GM12878 (cell line): ENCODE measurements around the gene TPRKB. TPM values are rescaled to one million over a fixed set of nuclear protein-coding genes. Genes with fewer than 3 reads are reported as not detected.
"Not testable (repeated sequence)": the region's sequence is repeated elsewhere in the genome, so short reads cannot be mapped to it uniquely, and the experiment has no call there.

ENCODE experiments used
- ATAC-seq: fragments of 200-7000 bp; cut with Tn5 transposase; 3 replicates; pipeline ENCODE4 v1.9.1; 2020; ENCODE audit warnings: mild to moderate bottlenecking, moderate library complexity
- BruUV-seq: library from RNA; stranded (reverse); fragments of 400-500 nt; replicated peaks from 2 replicates; lab custom pipeline; 2021; lab: Mats Ljungman, UMichigan
- CTCF ChIA-PET: fragments of 300-600 bp; sonication (Branson Sonifier 250); formaldehyde crosslinking; extraction: SDS; loops from one replicate; lab custom pipeline; 2021; ENCODE audit warnings: inconsistent platforms; lab: Yijun Ruan, JAX
- POLR2A ChIA-PET: fragments of 350-600 bp; formaldehyde crosslinking; extraction: SDS; loops from one replicate; lab custom pipeline; 2021; ENCODE audit warnings: inconsistent platforms; lab: Charles Lee
- RAD21 ChIA-PET: fragments of 300-600 bp; sonication (Branson Sonifier 250); formaldehyde crosslinking; loops from one replicate; lab custom pipeline; 2023; ENCODE audit warnings: antibody characterized with exemption; ENCODE audit not compliant: unreplicated experiment; lab: Charles Lee
- SMC1A ChIA-PET: fragments of 300-600 bp; sonication (Branson Sonifier 250); formaldehyde crosslinking; loops from one replicate; lab custom pipeline; 2023; ENCODE audit not compliant: unreplicated experiment, uncharacterized antibody; lab: Charles Lee
- DNase-seq: peaks from one replicate; pipeline ENCODE4 v3.0.0-alpha.2; 2011; ENCODE audit warnings: low read depth, low spot score
- FAIRE-seq: peaks from 3 replicates; lab custom pipeline; 2011; peaks lifted over from hg19 to GRCh38; lab: Jason Lieb, UNC
- H2AFZ ChIP-seq: 2 replicates; pipeline ENCODE4 v1.6.0; 2011; ENCODE audit warnings: low read depth, low read length, control low read depth; ENCODE audit not compliant: control insufficient read depth
- H3K27ac ChIP-seq: 2 replicates; pipeline ENCODE4 v1.5.1; 2011; ENCODE audit warnings: control low read depth; ENCODE audit not compliant: control insufficient read depth, insufficient read depth
- H3K27me3 ChIP-seq, 2 experiments: replicated peaks in 1 of 2; 2 replicates each; pipeline versions ENCODE4 v1.6.0 to v1.6.1; 2011; ENCODE audit warnings: low read length in 1 of 2; ENCODE audit not compliant: control insufficient read depth in 2 of 2, insufficient read depth in 2 of 2
- H3K36me3 ChIP-seq, 2 experiments: 2 replicates each; pipeline ENCODE4 v1.5.1; 2011; ENCODE audit warnings: low read length in 1 of 2; ENCODE audit not compliant: control insufficient read depth in 2 of 2, insufficient read depth in 2 of 2
- H3K4me1 ChIP-seq: 2 replicates; pipeline ENCODE4 v1.6.1; 2011; ENCODE audit warnings: mild to moderate bottlenecking, low read length, moderate library complexity, mixed read lengths; ENCODE audit not compliant: control insufficient read depth, insufficient read depth
- H3K4me2 ChIP-seq: 2 replicates; pipeline ENCODE4 v1.6.0; 2011; ENCODE audit warnings: control low read depth; ENCODE audit not compliant: control insufficient read depth, insufficient read depth
- H3K4me3 ChIP-seq: fragments of 200-600 bp; sonication (generic); 2 replicates; pipeline ENCODE4 v1.5.1; 2016
- H3K79me2 ChIP-seq: 2 replicates; pipeline ENCODE4 v1.6.0; 2011; ENCODE audit warnings: low read length; ENCODE audit not compliant: control insufficient read depth, insufficient read depth
- H3K9ac ChIP-seq: 2 replicates; pipeline ENCODE4 v1.8.0; 2011; ENCODE audit warnings: low read length, control low read depth, mixed read lengths; ENCODE audit not compliant: control insufficient read depth, insufficient read depth
- H3K9me3 ChIP-seq: replicated peaks from 3 replicates; pipeline ENCODE4 v1.5.1; 2011; ENCODE audit warnings: mild to moderate bottlenecking, low read length; ENCODE audit not compliant: control insufficient read depth, insufficient read depth
- H4K20me1 ChIP-seq: 2 replicates; pipeline ENCODE4 v1.6.0; 2011; ENCODE audit not compliant: control insufficient read depth, insufficient read depth
- BACH1 ChIP-seq: fragments of 450-650 bp; IDR thresholded peaks from 2 replicates; pipeline ENCODE4 v1.6.1; 2017; ENCODE audit warnings: mild to moderate bottlenecking, borderline replicate concordance
- IKZF1 ChIP-seq: fragments of 450-650 bp; conservative IDR thresholded peaks from 2 replicates; pipeline ENCODE4 v1.6.1; 2017; ENCODE audit warnings: antibody characterized with exemption, mild to moderate bottlenecking
- NFYB ChIP-seq: IDR thresholded peaks from 2 replicates; pipeline ENCODE4 v1.6.1; 2011; ENCODE audit warnings: low read depth, mild to moderate bottlenecking, low read length, improper control_type of control experiment, moderate library complexity; ENCODE audit not compliant: insufficient read depth
- POLR2AphosphoS5 ChIP-seq: IDR thresholded peaks from 2 replicates; pipeline ENCODE4 v1.6.1; 2011; ENCODE audit warnings: mild to moderate bottlenecking, low read length, inconsistent platforms
- SMC3 ChIP-seq: IDR thresholded peaks from 2 replicates; pipeline ENCODE4 v1.6.1; 2011; ENCODE audit warnings: low read length, improper control_type of control experiment, borderline replicate concordance
- SPI1 ChIP-seq: IDR thresholded peaks from 2 replicates; pipeline ENCODE4 v1.6.1; 2011; ENCODE audit warnings: low read depth, mild to moderate bottlenecking, low read length, moderate library complexity, borderline replicate concordance; ENCODE audit not compliant: insufficient read depth
- TARDBP ChIP-seq: IDR thresholded peaks from 2 replicates; pipeline ENCODE4 v1.6.1; 2016; ENCODE audit warnings: borderline replicate concordance
- WRNIP1 ChIP-seq: IDR thresholded peaks from 2 replicates; pipeline ENCODE4 v1.6.1; 2011; ENCODE audit warnings: low read depth, low read length, improper control_type of control experiment, borderline replicate concordance
- WGBS: methylation state at CpG from one replicate; pipeline ENCODE4 v1.1.6; 2016; ENCODE audit warnings: low lambda C conversion rate; ENCODE audit not compliant: insufficient replicate concordance, insufficient coverage; ENCODE audit errors: missing lambda C conversion rate; 5-methylcytosine and 5-hydroxymethylcytosine counted together
- in situ Hi-C: fragments of 300-500 bp; cut with MboI; formaldehyde crosslinking; loops from 9 replicates; pipeline ENCODE4 v1.14.3; 2018; ENCODE audit warnings: mixed read lengths
- intact Hi-C: fragments of 100-400 bp; cut with micrococcal nuclease; formaldehyde crosslinking; loops from one replicate; pipeline ENCODE4 v1.14.2; 2022; ENCODE audit not compliant: unreplicated experiment
- polyA plus RNA-seq, 11 experiments: library from polyadenylated mRNA; depleted of rRNA in 4 of 11; unstranded in 6 of 11; stranded (reverse) in 5 of 11; fragments of >200 nt; fragmentation: Nextera tagmentation in 4 of 11; fragmentation: Illumina TruSeq in 1 of 11; extraction: Ambion mirVana in 4 of 11; extraction: Trizol in 1 of 11; gene quantifications; 1 replicate in 1 of 11; 2 replicates in 10 of 11; pipeline versions ENCODE4 v1.2.1 to v1.2.3, GENCODE V29; 2011 to 2016; ENCODE audit warnings: inconsistent platforms in 2 of 11, missing spikeins in 2 of 11, low read depth in 1 of 11
- total RNA-seq, 4 experiments: library from RNA; depleted of rRNA in 3 of 4; stranded (reverse); fragments of >200 nt in 3 of 4; fragmentation: Illumina TruSeq in 1 of 4; extraction: Trizol in 1 of 4; gene quantifications; 2 replicates each; pipeline versions ENCODE4 v1.2.1 to v1.2.3, GENCODE V29; 2013 to 2021
- TF ChIP-seq, protein P1 (sequence below): fragments of 450-650 bp; IDR thresholded peaks from 2 replicates; pipeline ENCODE4 v1.6.1; 2016; ENCODE audit warnings: mild to moderate bottlenecking
- TF ChIP-seq, protein P2 (sequence below): IDR thresholded peaks from 2 replicates; pipeline ENCODE4 v1.6.1; 2011; ENCODE audit warnings: borderline replicate concordance, low read depth, mild to moderate bottlenecking, moderate library complexity, mixed read lengths, low read length; ENCODE audit not compliant: insufficient read depth; ENCODE audit errors: extremely low read length
- TF ChIP-seq, protein P3 (sequence below): IDR thresholded peaks from 2 replicates; pipeline ENCODE4 v1.6.1; 2012; ENCODE audit warnings: low read depth, low read length, improper control_type of control experiment

The TPRKB gene
- total and polyA plus RNA-seq, 10 of the 15 experiments (the other 5 are each of a cell fraction or from before 2014, with no cell fraction given), result 28.1 to 129 (median 67.2) TPM

DNA sequence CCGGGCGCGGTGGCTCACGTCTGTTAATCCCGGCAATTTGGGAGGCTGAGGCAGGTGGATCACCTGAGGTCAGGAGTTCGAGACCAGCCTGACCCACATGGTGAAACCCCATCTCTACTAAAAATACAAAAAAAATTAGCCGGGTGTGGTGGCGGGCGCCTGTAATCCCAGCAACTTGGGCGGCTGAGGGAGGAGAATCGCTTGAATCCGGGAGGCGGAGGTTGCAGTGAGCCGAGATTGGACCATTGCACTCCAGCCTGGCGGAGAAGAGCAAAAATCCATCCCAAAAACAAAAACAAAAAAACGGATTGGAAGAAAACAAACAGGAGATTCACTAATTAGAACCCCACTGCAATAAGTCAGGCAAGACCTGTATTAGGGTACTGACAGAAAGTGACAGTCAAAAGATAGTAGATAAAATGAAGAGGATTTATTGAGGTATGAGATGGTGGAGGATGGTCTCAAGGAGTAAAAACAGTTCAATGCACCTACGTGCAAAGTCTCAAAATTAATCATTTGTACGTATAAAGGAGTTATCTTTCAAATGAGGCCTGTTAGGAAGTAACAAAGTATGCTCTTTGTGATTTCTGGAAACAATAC is 41.8 kb upstream of the TPRKB start:
- CTCF ChIA-PET, result interaction anchor here (0.7 to 1.0 kb wide), 3 partner anchors 15 to 126 kb away, joined by 4 to 6 read pairs (median 4); no protein-coding TSS in a partner anchor
- H3K27me3 ChIP-seq, H3K36me3 ChIP-seq, H3K4me1 ChIP-seq, FAIRE-seq, in situ Hi-C loops, H3K9me3 ChIP-seq, RAD21 ChIA-PET, DNase-seq, SMC1A ChIA-PET, H4K20me1 ChIP-seq, intact Hi-C loops: not testable (repeated sequence)
- peak; percentile 4; the same call in 2 of the 3 replicates for ATAC-seq
- TF ChIP-seq, protein P1, sequence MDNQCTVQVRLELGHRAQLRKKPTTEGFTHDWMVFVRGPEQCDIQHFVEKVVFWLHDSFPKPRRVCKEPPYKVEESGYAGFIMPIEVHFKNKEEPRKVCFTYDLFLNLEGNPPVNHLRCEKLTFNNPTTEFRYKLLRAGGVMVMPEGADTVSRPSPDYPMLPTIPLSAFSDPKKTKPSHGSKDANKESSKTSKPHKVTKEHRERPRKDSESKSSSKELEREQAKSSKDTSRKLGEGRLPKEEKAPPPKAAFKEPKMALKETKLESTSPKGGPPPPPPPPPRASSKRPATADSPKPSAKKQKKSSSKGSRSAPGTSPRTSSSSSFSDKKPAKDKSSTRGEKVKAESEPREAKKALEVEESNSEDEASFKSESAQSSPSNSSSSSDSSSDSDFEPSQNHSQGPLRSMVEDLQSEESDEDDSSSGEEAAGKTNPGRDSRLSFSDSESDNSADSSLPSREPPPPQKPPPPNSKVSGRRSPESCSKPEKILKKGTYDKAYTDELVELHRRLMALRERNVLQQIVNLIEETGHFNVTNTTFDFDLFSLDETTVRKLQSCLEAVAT, result peak; percentile 63; the same call in 1 of the 2 replicates
- Histone ChIP-seq H3K4me2 (peak overlapping the region; percentile 63), H3K9ac (peak overlapping the region; percentile 88), H3K4me3 (peak overlapping the region; percentile 95), H3K27ac (peak overlapping the region; percentile 91), H3K79me2 (peaks cover 38% of the 10 kb centered on the region), H2AFZ (peak overlapping the region; percentile 88)
- 78% methylated on average over 18 of the region's 18 CpGs for WGBS
- POLR2A ChIA-PET, result interaction anchor here (0.7 kb wide), 1 partner anchor 42 kb away, joined by 3 read pairs; the partner anchor contains the start of gene TPRKB
- TSS peak; percentile 63 for BruUV-seq

DNA sequence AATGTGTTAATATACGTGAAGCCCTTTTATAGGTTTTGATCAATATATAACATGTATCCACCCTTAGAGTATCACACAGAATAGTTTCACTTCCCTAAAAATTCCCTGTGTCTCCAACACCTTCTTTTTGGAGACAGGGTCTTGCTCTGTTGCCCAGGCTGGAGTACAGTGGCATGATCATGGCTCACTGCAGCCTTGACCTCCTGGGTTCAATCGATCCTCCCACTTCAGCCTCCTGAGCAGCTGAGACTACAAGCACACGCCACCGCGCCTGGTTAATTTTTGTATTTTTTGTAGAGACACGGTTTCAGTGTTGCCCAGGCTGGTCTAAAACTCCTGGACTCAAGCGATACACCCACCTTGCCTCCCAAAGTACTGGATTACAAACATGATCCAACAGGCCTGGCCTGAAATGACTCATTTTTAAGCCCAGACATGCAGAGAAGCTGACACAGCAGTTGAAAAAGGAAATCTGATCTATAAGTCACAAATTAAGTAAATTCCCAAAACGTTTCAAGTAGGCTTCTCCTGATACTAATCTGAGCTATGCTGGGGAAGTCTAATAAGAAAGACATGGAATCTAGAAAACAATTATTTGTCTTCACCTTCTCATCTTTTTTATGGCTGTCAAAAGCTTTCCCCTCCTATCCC is 39.8 kb upstream of the TPRKB start:
- Histone ChIP-seq H3K79me2 (peaks cover 38% of the 10 kb centered on the region), H4K20me1 (no peaks in the 10 kb centered on the region), H3K4me1 (peaks cover 4% of the 10 kb centered on the region; the same call in 1 of the 2 replicates), H3K27ac (no peak overlapping the region), H3K9ac (no peak overlapping the region; the same call in 1 of the 2 replicates), H3K36me3 (peaks cover 0 to 10% of the 10 kb centered on the region in 2 experiments; a peak in 2 of 4 replicates), H3K4me2 (peak overlapping the region; percentile 21; the same call in 1 of the 2 replicates), H3K27me3 (no peaks in the 10 kb centered on the region), H3K9me3 (no peaks in the 10 kb centered on the region), H2AFZ (no peak overlapping the region), H3K4me3 (0 out of 2 replicates have a peak overlapping the region, but pooled peaks have one; percentile 39)
- RAD21 ChIA-PET, result no interaction called here
- SMC1A ChIA-PET, result interaction anchor here (0.7 kb wide), 1 partner anchor 85 kb away, joined by 3 read pairs; no protein-coding TSS in a partner anchor
- CTCF ChIA-PET, result interaction anchor here (1.0 to 1.9 kb wide), 3 partner anchors 46 to 65 kb away, joined by 3 to 7 read pairs (median 4); no protein-coding TSS in a partner anchor
- in situ Hi-C loops, result no loop called here
- POLR2A ChIA-PET, result no interaction called here
- 86% methylated on average over 8 of the region's 8 CpGs for WGBS
- BruUV-seq, result no TSS peak
- intact Hi-C loops, result no loop called here
- DNase-seq (no peak), FAIRE-seq (no peak), ATAC-seq (no peak)
- no peak for TF ChIP-seq SMC3
- no peak for TF ChIP-seq NFYB
- TF ChIP-seq, protein P2, sequence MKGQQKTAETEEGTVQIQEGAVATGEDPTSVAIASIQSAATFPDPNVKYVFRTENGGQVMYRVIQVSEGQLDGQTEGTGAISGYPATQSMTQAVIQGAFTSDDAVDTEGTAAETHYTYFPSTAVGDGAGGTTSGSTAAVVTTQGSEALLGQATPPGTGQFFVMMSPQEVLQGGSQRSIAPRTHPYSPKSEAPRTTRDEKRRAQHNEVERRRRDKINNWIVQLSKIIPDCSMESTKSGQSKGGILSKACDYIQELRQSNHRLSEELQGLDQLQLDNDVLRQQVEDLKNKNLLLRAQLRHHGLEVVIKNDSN, result no peak
- TF ChIP-seq TARDBP, result no peak
- TF ChIP-seq, protein P3, sequence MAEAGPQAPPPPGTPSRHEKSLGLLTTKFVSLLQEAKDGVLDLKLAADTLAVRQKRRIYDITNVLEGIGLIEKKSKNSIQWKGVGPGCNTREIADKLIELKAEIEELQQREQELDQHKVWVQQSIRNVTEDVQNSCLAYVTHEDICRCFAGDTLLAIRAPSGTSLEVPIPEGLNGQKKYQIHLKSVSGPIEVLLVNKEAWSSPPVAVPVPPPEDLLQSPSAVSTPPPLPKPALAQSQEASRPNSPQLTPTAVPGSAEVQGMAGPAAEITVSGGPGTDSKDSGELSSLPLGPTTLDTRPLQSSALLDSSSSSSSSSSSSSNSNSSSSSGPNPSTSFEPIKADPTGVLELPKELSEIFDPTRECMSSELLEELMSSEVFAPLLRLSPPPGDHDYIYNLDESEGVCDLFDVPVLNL, result no peak
- no peak for TF ChIP-seq POLR2AphosphoS5
- no peak for TF ChIP-seq WRNIP1
- 0 out of 2 replicates have a peak, but pooled peaks have one; percentile 10 for TF ChIP-seq IKZF1
- no peak for TF ChIP-seq BACH1
- peak; percentile 37; the same call in 1 of the 2 replicates for TF ChIP-seq SPI1
